Prostate gland (tissue), 2 donors: ENCODE data around the gene DNAJC11.

Experiments
- POLR2A ChIP-seq: fragments of 450-650 bp; IDR thresholded peaks from one replicate; pipeline ENCODE4 v1.6.1; 2016; ENCODE audit warnings: antibody characterized with exemption, mild to moderate bottlenecking
- TF ChIP-seq, protein P1 (sequence below), 4 experiments: fragments of 200-600 bp in 2 of 4; fragments of 450-650 bp in 2 of 4; sonication (generic) in 2 of 4; IDR thresholded peaks; 1 replicate in 3 of 4; 2 replicates in 1 of 4; pipeline ENCODE4 v1.5.1; 2016 to 2019; ENCODE audit warnings: antibody characterized with exemption in 4 of 4, mild to moderate bottlenecking in 2 of 4, moderate library complexity in 2 of 4

- TF ChIP-seq POLR2A = no peak
- TF ChIP-seq, protein P1, sequence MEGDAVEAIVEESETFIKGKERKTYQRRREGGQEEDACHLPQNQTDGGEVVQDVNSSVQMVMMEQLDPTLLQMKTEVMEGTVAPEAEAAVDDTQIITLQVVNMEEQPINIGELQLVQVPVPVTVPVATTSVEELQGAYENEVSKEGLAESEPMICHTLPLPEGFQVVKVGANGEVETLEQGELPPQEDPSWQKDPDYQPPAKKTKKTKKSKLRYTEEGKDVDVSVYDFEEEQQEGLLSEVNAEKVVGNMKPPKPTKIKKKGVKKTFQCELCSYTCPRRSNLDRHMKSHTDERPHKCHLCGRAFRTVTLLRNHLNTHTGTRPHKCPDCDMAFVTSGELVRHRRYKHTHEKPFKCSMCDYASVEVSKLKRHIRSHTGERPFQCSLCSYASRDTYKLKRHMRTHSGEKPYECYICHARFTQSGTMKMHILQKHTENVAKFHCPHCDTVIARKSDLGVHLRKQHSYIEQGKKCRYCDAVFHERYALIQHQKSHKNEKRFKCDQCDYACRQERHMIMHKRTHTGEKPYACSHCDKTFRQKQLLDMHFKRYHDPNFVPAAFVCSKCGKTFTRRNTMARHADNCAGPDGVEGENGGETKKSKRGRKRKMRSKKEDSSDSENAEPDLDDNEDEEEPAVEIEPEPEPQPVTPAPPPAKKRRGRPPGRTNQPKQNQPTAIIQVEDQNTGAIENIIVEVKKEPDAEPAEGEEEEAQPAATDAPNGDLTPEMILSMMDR (IDR thresholded peaks at IDR 0.05) = no peak
Measured at GRCh38 chr1:6700853-6701436, 671 bp downstream of the DNAJC11 start.
